Superior temporal gyrus (tissue), 1 donor: ENCODE measurements around the gene CLPX.
A peak's percentile ranks its signal among the peaks of the same experiment; 100 is the strongest.
"Not testable (repeated sequence)": the region's sequence is repeated elsewhere in the genome, so short reads cannot be mapped to it uniquely, and the experiment has no call there.

Source experiments
- DNase-seq: peaks from one replicate; pipeline ENCODE4 v3.0.0-alpha.2; 2016; ENCODE audit errors: extremely low spot score

Gene CLPX

DNA sequence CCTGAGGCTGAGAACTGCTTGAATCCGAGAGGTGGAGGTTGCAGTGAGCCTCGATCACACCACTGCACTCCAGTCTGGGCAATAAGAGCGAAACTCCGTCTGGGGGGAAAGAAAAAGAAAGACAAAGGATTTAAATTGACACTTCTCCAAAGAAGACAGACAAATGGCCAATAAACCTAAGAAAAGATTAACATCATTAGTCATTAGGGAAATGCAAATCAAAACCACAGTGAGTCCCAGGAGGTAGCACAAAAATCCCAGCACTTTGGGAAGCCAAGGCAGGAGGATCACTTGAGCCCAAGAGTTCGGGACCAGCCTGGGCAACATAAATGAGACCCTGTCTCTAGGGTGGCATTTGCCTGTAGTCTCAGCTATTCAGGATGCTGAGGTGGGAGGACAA is 12.6 kb downstream of the CLPX start:
- no peak for DNase-seq

DNA sequence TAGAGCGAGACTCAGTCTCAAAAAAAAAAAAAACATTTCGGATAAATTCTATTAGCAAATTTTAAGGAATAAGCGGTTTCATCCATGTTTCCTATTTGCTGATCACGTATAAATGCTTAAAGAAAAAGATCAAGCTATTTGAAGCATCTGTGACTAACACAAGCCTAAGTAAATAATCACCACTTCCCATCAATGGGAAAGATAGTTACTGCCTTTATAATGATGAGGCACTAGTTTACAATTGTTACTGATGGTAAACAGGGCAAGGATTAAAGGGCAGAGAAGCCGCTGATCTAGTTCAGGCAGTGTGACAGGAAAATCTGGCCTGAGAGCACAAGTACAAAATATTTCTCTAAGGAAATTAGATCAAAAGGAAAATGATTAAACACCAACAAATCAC is 13.7 kb downstream of the CLPX start:
- DNase-seq, result no peak

DNA sequence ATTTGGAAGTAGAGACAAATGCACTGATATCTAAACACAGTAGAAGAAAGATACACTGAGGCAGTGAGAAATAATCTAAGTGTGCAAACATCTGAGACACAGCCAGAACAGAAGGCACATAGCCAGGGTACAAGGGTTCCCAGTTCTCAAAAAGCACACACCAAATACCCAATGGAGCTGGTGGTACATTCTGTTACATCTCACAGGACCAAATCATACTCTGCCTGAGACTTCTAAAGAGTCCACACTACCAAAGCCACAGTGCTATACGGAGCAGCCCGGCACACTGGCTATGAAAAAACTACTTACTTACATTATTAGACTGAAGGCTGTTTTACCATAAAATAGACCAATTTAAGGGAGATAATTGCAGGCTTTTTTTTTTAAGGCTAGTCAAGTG is 19.3 kb downstream of the CLPX start:
- DNase-seq, result no peak

DNA sequence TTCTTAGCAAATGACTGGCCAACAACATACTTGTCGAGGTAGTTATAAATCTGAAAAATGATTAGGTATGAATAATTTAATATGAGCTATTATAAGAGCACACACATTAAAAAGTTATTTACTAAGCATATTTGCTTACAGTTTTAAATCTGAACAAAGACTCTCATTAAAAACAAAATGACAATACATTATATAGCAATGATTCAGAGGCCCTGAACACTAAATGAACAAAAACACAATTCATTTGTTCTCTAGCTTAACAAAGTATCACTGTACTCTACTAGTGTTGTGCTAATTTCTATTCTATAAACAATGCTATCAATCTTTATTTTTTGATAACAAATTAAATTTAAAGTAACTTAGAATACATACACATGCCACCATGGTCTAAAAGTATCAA is 21.0 kb downstream of the CLPX start:
- peak; percentile 63 for DNase-seq

GRCh38 chr15:65163041-65163440 is 22.1 kb downstream of the CLPX start:
- no peak for DNase-seq

DNA sequence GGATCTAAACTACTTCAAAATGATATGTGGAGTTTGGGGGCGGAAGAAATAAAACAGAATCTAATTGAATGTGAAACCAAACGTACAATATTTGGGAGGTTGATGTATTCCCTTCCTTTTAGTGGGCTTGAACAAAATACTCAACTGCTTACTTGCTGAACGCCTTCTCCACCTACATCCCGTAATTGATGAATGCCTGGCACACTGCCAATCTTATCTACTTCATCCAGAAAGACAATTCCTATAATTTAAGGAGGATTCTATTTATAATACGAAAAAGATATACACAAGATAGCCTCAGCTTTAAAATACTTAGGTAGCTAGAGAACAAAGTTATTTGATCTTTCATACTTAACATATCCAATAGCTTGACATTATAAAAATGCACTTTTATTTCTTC is 28.4 kb downstream of the CLPX start:
- DNase-seq, result no peak

- DNase-seq, result no peak
Measured at GRCh38 chr15:65154720-65155119, 30.4 kb downstream of the CLPX start.

DNA sequence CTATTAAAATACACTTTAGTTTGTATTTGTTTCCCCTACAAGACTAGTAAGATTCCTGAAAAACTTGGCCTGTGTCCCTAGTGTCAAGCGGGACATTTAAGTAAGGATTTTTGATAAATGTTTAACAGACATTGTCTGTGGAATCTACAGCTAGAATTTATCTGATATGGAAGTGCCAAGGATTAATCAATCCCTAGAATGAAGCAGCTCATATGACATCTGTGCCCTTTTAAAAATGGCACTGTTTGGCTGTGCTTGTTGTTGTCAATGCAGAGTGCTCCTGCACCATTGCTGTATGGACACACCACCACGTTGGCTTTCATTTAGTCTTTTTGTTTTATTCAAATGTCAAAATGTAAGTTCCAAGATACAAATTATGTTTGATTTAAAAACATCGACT is 37.2 kb downstream of the CLPX start:
- DNase-seq, result no peak

- no peak for DNase-seq
Measured at GRCh38 chr15:65146438-65146837, 38.7 kb downstream of the CLPX start.

DNA sequence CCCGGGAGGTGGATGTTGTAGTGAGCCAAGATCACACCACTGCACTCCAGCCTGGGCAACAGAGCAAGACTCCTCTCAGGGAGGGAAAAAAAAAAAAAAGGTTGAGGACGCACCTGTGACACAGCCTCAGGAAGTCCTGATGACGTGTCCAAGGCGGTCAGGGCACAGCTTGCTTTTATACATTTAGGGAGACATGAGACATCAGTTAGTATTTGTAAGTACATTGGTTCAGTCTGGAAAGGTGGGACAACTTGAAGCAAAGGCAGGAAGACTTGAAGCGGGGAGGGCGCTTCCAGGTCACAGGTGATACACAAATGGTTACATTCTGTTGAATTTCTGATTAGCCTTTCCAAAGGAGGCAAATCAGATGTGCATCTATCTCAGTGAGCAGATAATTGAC is 46.5 kb downstream of the CLPX start:
- not testable (repeated sequence) for DNase-seq

DNA sequence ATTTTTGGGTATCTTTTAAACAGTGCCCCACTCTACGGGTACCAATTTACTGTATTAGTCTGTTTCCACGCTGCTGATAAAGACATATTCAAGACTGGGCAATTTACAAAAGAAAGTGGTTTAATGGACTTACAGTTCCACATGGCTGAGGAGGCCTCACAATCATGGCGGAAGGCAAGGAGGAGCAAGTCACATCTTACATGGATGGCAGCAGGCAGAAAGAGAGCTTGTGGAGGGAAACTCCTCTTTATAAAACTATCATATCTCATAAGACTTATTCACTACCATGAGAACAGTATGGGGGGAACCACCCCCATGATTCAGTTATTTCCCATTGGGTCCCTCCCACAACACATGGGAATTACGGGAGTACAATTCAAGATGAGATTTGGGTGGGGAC is 47.2 kb downstream of the CLPX start:
- DNase-seq, result not testable (repeated sequence)

DNA sequence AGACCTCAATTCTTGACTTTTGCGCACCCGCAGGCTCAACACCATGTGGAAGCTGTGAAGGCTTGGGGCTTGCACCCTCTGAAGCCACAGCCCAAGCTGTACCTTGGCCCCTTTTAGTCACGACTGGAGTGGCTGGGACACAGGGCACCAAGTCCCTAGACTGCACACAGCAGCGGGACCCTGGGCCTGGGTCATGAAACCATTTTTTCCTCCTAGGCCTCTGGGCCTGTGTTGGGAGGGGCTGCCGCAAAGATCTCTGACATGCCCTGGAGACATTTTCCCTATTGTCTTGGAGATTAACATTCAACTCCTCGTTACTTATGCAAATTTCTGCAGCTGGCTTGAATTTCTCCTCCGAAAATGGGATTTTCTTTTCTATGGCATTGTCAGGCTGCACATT is 48.1 kb downstream of the CLPX start:
- not testable (repeated sequence) for DNase-seq

DNA sequence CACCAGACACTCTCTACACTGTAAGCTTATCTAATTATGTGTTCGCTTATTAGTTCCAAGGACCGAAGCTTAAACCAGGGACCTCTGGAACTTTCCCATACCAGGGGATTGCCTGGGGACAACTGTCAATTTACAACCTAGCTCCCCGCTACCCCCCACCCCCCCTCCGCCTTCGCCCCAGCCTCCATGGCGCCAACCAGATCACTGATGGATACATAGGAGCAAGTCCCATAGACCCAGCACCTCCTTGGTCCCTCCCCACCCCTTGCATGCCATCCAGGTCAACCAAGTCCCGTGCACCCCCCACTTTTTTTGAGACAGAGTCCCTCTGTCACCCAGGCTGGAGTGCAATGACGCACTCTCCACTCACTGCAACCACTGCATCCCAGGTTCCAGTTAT is 50.6 kb downstream of the CLPX start:
- no peak for DNase-seq

DNA sequence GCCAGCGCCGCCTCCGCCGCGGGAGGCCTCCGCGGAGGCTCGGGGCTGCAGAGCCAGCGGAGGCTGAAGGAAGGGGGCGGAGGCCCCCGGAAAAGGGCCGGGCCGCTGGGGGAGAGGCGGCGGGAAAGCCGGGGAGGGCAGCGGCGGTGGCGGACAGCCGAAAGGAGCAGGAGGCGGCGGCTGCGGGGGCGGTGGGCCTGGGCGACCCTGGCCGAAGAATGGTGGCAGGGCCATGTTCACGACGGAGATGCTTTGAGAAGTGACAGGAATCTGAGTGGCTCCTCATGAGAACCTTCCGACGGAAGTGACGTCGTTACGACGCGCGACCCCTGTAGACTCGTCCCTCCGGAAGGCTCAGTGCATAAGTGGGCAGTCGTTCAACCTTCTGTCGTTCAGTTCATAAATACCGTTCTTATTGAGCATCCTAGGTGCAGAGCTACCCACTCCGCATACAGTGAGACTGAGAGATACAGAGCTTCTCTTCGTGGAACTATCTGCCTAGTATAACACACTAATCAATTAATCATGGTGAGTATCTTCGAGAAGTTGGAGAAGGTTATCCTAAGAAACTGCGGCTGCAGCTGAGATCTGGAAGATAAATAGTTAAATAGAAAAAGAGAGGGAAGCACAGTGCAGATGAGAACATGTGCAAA is 51.5 kb downstream of the CLPX start, which contains the start of gene PDCD7:
TSS of gene PDCD7 (minus strand) at position 261 of the 653 bp plus-strand sequence. CDS start at position 234, 27 bp downstream.
- DNase-seq, result peak; percentile 98

DNA sequence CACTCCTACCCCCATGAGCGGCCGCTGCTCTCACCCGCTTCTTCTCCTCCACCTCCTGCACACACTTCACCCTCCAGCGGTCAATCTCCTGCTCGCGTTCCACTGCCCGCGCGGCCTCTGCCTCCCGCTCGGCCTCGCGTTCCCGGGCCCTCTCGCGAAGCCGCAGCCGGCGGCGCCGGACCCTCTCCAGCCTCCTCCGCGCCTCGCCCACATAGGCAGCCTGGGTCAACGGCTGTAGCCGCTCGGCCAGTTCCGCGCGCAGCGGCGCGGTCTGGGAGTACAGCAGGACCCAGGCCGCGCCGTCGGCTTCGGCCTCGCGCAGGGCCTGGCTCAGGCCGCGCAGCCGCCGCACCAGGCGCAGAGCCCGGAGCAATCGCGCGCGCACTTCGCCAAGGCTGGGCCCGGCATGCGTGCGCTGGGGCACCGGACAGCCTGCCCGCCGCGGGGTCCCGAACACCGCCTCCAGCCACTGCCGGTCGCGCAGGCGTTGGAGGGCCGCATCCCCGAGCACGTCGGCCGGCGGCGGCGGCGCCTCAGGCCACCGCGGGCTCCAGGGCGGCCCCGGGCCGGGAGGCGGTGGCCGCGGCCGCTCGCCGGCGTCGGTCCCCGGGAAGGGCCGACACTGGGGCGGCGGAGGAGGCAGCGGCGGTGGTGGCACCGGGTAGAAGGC is 52.1 kb downstream of the CLPX start:
- DNase-seq, result no peak

GRCh38 chr15:65130941-65131340 is 54.2 kb downstream of the CLPX start:
- DNase-seq, result no peak

DNA sequence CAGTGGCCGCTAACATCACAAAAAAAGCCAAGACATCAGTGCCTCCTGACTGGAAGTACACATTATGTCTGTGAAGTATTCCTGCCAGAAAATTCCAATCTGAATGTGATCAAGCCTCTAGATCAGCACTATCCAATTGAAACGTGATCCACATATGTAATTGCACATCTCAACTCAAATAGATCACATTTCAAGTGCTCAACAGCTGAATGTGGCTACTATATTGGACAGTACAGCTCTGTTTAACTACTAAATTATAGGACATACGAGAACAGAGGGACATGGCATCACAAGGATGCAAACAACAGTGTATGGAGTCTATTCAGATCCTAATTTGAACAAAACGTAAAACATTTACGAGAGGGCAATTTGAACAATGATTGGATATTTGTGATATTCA is 69.6 kb downstream of the CLPX start:
- DNase-seq, result no peak

DNA sequence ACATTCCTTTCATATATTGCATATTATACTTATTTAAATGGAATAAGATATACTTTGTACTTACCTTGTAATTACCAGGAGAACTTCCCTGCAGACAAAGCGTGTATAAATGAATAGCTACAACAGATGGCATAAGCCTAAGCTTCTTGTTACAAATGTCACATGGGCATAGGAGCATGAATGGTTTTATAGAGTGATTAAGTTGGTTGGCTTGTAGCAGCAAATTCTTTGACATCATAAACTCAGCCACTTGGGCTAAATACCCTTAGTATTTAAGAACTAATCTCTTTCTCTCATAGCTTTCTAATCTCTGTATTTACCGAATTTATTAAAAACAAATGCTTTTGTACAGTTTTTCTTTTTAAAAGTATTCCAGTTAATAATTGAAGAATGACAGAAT is 70.1 kb downstream of the CLPX start, which contains the start of gene UBAP1L:
TSS of gene UBAP1L (minus strand) at position 115 of the 400 bp plus-strand sequence. CDS start 8,985 bp downstream, outside the sequence.
- DNase-seq, result no peak

DNA sequence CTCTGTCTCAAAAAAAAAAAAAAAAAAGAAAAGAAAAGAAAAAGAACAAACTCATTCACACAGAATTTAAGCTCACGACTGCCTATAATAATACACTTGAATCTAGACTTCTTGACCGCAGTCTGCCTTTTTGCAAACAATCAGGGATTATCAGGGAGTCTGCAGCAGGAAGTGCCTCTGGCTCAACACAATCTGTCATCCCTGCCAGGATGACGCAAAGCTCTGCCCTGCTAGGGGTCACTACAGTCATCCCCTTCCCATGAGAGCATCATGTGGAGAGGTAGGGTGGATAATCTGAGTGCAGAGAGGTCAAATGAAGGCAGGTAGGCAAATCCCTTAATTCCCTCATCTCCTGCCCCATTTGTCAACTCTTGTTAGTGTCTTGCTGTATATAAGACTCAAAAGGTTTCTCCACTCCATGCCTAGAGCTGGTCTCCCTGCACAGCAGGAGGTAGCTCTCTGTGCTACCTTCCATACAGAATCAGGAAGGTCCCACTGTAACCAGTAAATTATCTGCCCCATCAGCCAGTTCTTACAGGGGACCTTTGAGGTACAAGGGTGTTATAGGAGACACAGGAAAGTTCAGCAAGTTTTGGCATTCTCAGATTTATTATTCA is 74.4 kb downstream of the CLPX start:
- no peak for DNase-seq

DNA sequence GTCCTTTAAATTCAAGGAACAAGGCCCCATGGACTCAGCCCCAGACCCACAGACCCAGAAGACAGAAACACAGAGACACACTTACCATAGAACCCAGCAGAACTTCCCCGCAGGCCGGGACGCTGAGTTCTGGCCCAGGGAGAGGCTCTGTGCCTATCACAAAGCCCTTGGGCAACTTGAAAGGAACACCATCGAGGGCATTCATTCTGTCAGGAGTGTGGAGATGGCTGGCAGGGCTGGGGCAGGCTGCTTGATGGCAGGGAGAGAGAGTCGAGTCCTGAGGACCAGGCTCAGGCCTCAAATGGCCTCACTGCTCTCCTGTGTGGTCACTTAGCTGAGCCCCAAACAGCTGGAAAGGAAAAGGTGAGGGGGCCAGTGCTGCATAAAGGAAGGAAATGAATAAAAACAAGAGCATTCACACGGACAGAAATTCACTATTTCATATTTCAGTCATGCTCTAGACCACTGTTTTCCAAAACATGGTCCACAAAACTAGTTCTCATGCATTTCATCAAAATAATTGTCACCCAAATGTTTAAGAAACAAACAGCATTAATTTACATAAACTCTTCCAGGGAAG is 79.0 kb downstream of the CLPX start:
- DNase-seq, result no peak

- DNase-seq, result no peak
Measured at GRCh38 chr15:65105038-65105437, 80.1 kb downstream of the CLPX start.

GRCh38 chr15:65102912-65103311 is 82.2 kb downstream of the CLPX start:
- DNase-seq, result no peak
